H1 (cell line): ENCODE measurements around the gene METTL1. TPM values are rescaled to one million over a fixed set of nuclear protein-coding genes. Genes with fewer than 3 reads are reported as not detected.

ENCODE experiments used
- CHD7 ChIP-seq: fragments of 300-600 bp; sonication (generic); IDR thresholded peaks from 2 replicates; pipeline ENCODE4 v1.7.1; 2012; ENCODE audit warnings: low read length, moderate library complexity, mild to moderate bottlenecking, inconsistent platforms; ENCODE audit not compliant: insufficient replicate concordance
- CTCF ChIP-seq, 3 experiments: IDR thresholded peaks; 1 replicate in 2 of 3; 2 replicates in 1 of 3; pipeline versions ENCODE4 v1.5.1 to v1.6.1; 2011; ENCODE audit warnings: low read length in 3 of 3, mild to moderate bottlenecking in 3 of 3, inconsistent platforms in 2 of 3, low read depth in 1 of 3, moderate library complexity in 1 of 3; ENCODE audit not compliant: insufficient read depth in 1 of 3; ENCODE audit errors: control extremely low read depth in 1 of 3
- EGR1 ChIP-seq: IDR thresholded peaks from 2 replicates; pipeline ENCODE4 v1.6.1; 2011; ENCODE audit warnings: low read depth, low read length, borderline replicate concordance
- KDM1A ChIP-seq: fragments of 200-600, 300-600 bp; sonication (generic); IDR thresholded peaks from 2 replicates; pipeline ENCODE4 v1.7.1; 2016; ENCODE audit warnings: mild to moderate bottlenecking, low read length, borderline replicate concordance
- RXRA ChIP-seq: IDR thresholded peaks from 2 replicates; pipeline ENCODE4 v1.6.1; 2011; ENCODE audit warnings: low read depth, mild to moderate bottlenecking, low read length, moderate library complexity; ENCODE audit not compliant: insufficient read depth
- SUZ12 ChIP-seq: fragments of 200-600 bp; sonication (generic); IDR thresholded peaks from 2 replicates; pipeline ENCODE4 v1.6.1; 2012; ENCODE audit warnings: mild to moderate bottlenecking, inconsistent platforms, low read length, moderate library complexity, mixed read lengths
- polyA plus RNA-seq, 7 experiments: library from polyadenylated mRNA; depleted of rRNA in 3 of 7; stranded (reverse) in 5 of 7; unstranded in 2 of 7; fragments of >200 nt in 5 of 7; fragments of 200-250 nt in 2 of 7; gene quantifications; 1 replicate in 5 of 7; 2 replicates in 1 of 7; 4 replicates in 1 of 7; pipeline versions ENCODE4 v1.2.1 to v1.2.3, GENCODE V29; 2011 to 2013; ENCODE audit warnings: missing spikeins in 2 of 7, mixed read lengths in 2 of 7
- total RNA-seq: library from RNA; stranded (reverse); fragmentation: NEBNext Ultra II Directional; extraction: Animal tissue kit (Norgen Biotek cat#: 25700); gene quantifications from 2 replicates; pipeline ENCODE4 v1.2.1, GENCODE V29; 2021

METTL1 gene
- total and polyA plus RNA-seq, 2 of the 8 experiments (the other 6 are each of a cell fraction or from before 2014, with no cell fraction given): 40.5 to 46.0 TPM

GRCh38 chr12:57720606-57721595, 51.0 kb downstream of the METTL1 start (continued):
- TF ChIP-seq EGR1: no peak
- TF ChIP-seq CTCF (IDR thresholded peaks at IDR 0.05; ENCODE audit: control extremely low read depth in 1 of 3, insufficient read depth in 1 of 3, low read depth in 1 of 3, low read length in 3 of 3): no peak
- TF ChIP-seq SUZ12: no peak
- no peak for TF ChIP-seq KDM1A
- no peak for TF ChIP-seq RXRA
- no peak for TF ChIP-seq CHD7
